Measurements from ENCODE around the gene EVPLL.
"Not testable (repeated sequence)": the region's sequence is repeated elsewhere in the genome, so short reads cannot be mapped to it uniquely, and the experiment has no call there.

DNA sequence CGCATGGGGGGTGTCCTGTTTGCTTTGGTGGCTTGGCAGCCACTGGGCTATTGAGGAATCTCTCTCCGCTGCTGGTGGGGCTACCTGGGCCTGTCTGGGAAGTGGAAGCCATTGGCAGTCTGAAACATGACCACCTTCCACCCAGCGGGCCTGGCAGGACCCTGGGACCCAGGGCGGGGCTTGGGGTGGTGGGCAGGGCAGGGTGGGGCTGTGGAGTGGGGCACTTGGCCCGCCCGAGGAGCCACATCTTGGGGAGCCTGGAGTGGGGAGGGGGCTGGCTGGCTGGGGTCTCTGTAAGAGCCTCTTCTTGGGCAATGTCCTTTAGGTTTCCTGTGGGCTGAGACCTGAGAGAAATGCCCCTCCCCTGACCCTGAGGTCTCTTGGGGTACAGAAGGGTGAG, 48.0 kb downstream of the EVPLL start:
- not testable (repeated sequence) for TF ChIP-seq POLR2AphosphoS5 (IDR thresholded peaks at IDR 0.05; ENCODE audit: borderline replicate concordance, low read depth, low read length); EZH2 (IDR thresholded peaks at IDR 0.05)
